Aorta (tissue), 5 donors: ENCODE measurements around the gene NTRK3. TPM values are rescaled to one million over a fixed set of nuclear protein-coding genes. Genes with fewer than 3 reads are reported as not detected.

Experiments used
- ATAC-seq: fragments of 200-7000 bp; cut with Tn5 transposase; one replicate; pipeline ENCODE4 v1.9.1; 2022; ENCODE audit warnings: moderate library complexity; ENCODE audit not compliant: low FRiP score
- DNase-seq, 2 donors: peaks; one replicate each; pipeline ENCODE4 v3.0.0-alpha.2; 2020
- H3K27ac ChIP-seq, 2 donors: one replicate each; pipeline ENCODE4 v1.5.1; 2013; ENCODE audit warnings: low read length in 2 of 2, mild to moderate bottlenecking in 2 of 2, moderate library complexity in 2 of 2, control low read depth in 1 of 2, inconsistent platforms in 1 of 2, low read depth in 1 of 2
- H3K27me3 ChIP-seq, 2 donors: one replicate each; pipeline ENCODE4 v1.6.1; 2013; ENCODE audit warnings: control low read depth in 1 of 2, low read length in 1 of 2, mild to moderate bottlenecking in 1 of 2, moderate library complexity in 1 of 2; ENCODE audit not compliant: insufficient read depth in 2 of 2, control insufficient read depth in 1 of 2
- H3K36me3 ChIP-seq, 2 donors: one replicate each; pipeline ENCODE4 v1.6.1; 2013; ENCODE audit warnings: control low read depth in 1 of 2, low read length in 1 of 2, mild to moderate bottlenecking in 1 of 2; ENCODE audit not compliant: insufficient read depth in 2 of 2, control insufficient read depth in 1 of 2
- H3K4me1 ChIP-seq, 2 donors: one replicate each; pipeline ENCODE4 v1.6.1; 2013; ENCODE audit warnings: low read length in 2 of 2, control low read depth in 1 of 2, mild to moderate bottlenecking in 1 of 2, moderate library complexity in 1 of 2; ENCODE audit not compliant: insufficient read depth in 2 of 2, control insufficient read depth in 1 of 2
- H3K4me3 ChIP-seq, 2 donors: one replicate each; pipeline ENCODE4 v1.5.1; 2013; ENCODE audit warnings: low read length in 2 of 2, control low read depth in 1 of 2, mild to moderate bottlenecking in 1 of 2
- H3K9me3 ChIP-seq: one replicate; pipeline ENCODE4 v1.6.1; 2013; ENCODE audit warnings: mild to moderate bottlenecking, low read length; ENCODE audit not compliant: control insufficient read depth
- WGBS, 2 donors: extraction: QIAGEN DNeasy Blood & Tissue Kit; methylation state at CpG; one replicate each; pipeline ENCODE4 v1.1.7; 2013; 5-methylcytosine and 5-hydroxymethylcytosine counted together
- intact Hi-C, 2 donors: fragments of 100-400 bp; cut with DNase I; formaldehyde crosslinking; loops; one replicate each; pipeline versions ENCODE4 v1.14.2 to v1.15.0; 2022
- polyA plus RNA-seq, 2 donors: library from polyadenylated mRNA; stranded (reverse); fragments of 200-250 nt; gene quantifications; one replicate each; pipeline ENCODE4 v1.2.3, GENCODE V29; 2013
- total RNA-seq, 2 donors: library from RNA; stranded (reverse); fragmentation: NEBNext Ultra II Directional; extraction: Animal tissue kit (Norgen Biotek cat#: 25700); gene quantifications; one replicate each; pipeline ENCODE4 v1.2.1, GENCODE V29; 2021
- donor health status: healthy with polysubstance abuse.
- donor health status: Bipolar disorder and iron deficiency.
- donor health status: DM: no; HTN: no; CAD: no.
- donor health status: DM: no; HTN: no; CAD: no.
- donor health status: DM: yes; HTN: yes; CAD: no.

The NTRK3 gene
- total and polyA plus RNA-seq, 4 donors: 8.9 to 84.0 (median 79.6) TPM

- no peak for ATAC-seq
- DNase-seq: no peak
- 80 to 83% methylated on average over 4 of the region's 4 CpGs for WGBS, 2 donors
- no peaks in the 10 kb centered on the region for H3K36me3 ChIP-seq
- intact Hi-C loops: no loop called here
- no peaks in the 10 kb centered on the region for H3K9me3 ChIP-seq
- peaks cover 0 to 3% of the 10 kb centered on the region in 2 donors for H3K4me1 ChIP-seq
- H3K27me3 ChIP-seq: no peaks in the 10 kb centered on the region
- H3K4me3 ChIP-seq: no peak overlapping the region
- no peak overlapping the region for H3K27ac ChIP-seq
These were observed 63.1 kb downstream of the NTRK3 start for GRCh38 chr15:88193415-88193814.

- Histone ChIP-seq H3K4me1 (peaks cover 0 to 3% of the 10 kb centered on the region in 2 donors), H3K27me3 (no peaks in the 10 kb centered on the region), H3K9me3 (no peaks in the 10 kb centered on the region), H3K4me3 (no peak overlapping the region), H3K27ac (no peak overlapping the region), H3K36me3 (no peaks in the 10 kb centered on the region)
- DNase-seq (no peak), ATAC-seq (no peak)
- WGBS, 2 donors: 84% methylated on average over 10 of the region's 10 CpGs
- intact Hi-C loops: no loop called here
These were observed 64.8 kb downstream of the NTRK3 start for GRCh38 chr15:88191812-88192165.

GRCh38 chr15:88190232-88190631 is 66.3 kb downstream of the NTRK3 start:
- Histone ChIP-seq H3K27ac (no peak overlapping the region), H3K27me3 (no peaks in the 10 kb centered on the region), H3K9me3 (no peaks in the 10 kb centered on the region), H3K36me3 (no peaks in the 10 kb centered on the region), H3K4me3 (no peak overlapping the region), H3K4me1 (peaks cover 0 to 3% of the 10 kb centered on the region in 2 donors)
- WGBS, 2 donors: 76 to 86% methylated on average over 3 of the region's 3 CpGs
- DNase-seq (no peak), ATAC-seq (no peak)
- intact Hi-C loops: no loop called here

- H3K27ac ChIP-seq: no peak overlapping the region
- WGBS, 2 donors: 81 to 89% methylated on average over 2 of the region's 2 CpGs
- intact Hi-C loops: no loop called here
- no peaks in the 10 kb centered on the region for H3K27me3 ChIP-seq
- no peaks in the 10 kb centered on the region for H3K36me3 ChIP-seq
- peaks cover 0 to 3% of the 10 kb centered on the region in 2 donors for H3K4me1 ChIP-seq
- no peaks in the 10 kb centered on the region for H3K9me3 ChIP-seq
- no peak for DNase-seq
- no peak for ATAC-seq
- no peak overlapping the region for H3K4me3 ChIP-seq
These were observed 68.2 kb downstream of the NTRK3 start for GRCh38 chr15:88188300-88188699.

GRCh38 chr15:88187195-88187594 is 69.3 kb downstream of the NTRK3 start:
- 27 to 36% methylated on average over 5 of the region's 5 CpGs for WGBS, 2 donors

GRCh38 chr15:88185584-88185983 is 71.0 kb downstream of the NTRK3 start:
- peaks cover 0 to 2% of the 10 kb centered on the region in 2 donors for H3K36me3 ChIP-seq

More at GRCh38 chr15:88187195-88187594, 69.3 kb downstream of the NTRK3 start:
- H3K27me3 ChIP-seq: no peaks in the 10 kb centered on the region
- ATAC-seq (no peak), DNase-seq (no peak)
- intact Hi-C loops: no loop called here
- no peaks in the 10 kb centered on the region for H3K9me3 ChIP-seq
- no peak overlapping the region for H3K27ac ChIP-seq
- no peak overlapping the region for H3K4me3 ChIP-seq
- H3K36me3 ChIP-seq: peaks cover 0 to 2% of the 10 kb centered on the region in 2 donors
- H3K4me1 ChIP-seq: peaks cover 0 to 3% of the 10 kb centered on the region in 2 donors

GRCh38 chr15:88181613-88182012 is 74.9 kb downstream of the NTRK3 start:
- peaks cover 0 to 2% of the 10 kb centered on the region in 2 donors for H3K36me3 ChIP-seq
- whole genome bisulfite sequencing, 2 donors: 69 to 84% methylated on average over 6 of the region's 6 CpGs
- H3K4me1 ChIP-seq: peaks cover 0 to 4% of the 10 kb centered on the region in 2 donors
- no peaks in the 10 kb centered on the region for H3K9me3 ChIP-seq
- H3K4me3 ChIP-seq: no peak overlapping the region
- ATAC-seq (no peak), DNase-seq (no peak)
- intact Hi-C loops: no loop called here
- no peak overlapping the region for H3K27ac ChIP-seq
- H3K27me3 ChIP-seq: no peaks in the 10 kb centered on the region

More at GRCh38 chr15:88185584-88185983, 71.0 kb downstream of the NTRK3 start:
- intact Hi-C loops: no loop called here
- DNase-seq: no peak
- Histone ChIP-seq H3K4me3 (no peak overlapping the region), H3K4me1 (peaks cover 0 to 3% of the 10 kb centered on the region in 2 donors), H3K27me3 (no peaks in the 10 kb centered on the region), H3K27ac (no peak overlapping the region), H3K9me3 (no peaks in the 10 kb centered on the region)
- ATAC-seq: no peak
- 39 to 54% methylated on average over 3 of the region's 3 CpGs for WGBS, 2 donors

- Histone ChIP-seq H3K4me1 (peaks cover 0 to 4% of the 10 kb centered on the region in 2 donors), H3K36me3 (peaks cover 0 to 2% of the 10 kb centered on the region in 2 donors), H3K9me3 (no peaks in the 10 kb centered on the region), H3K27me3 (no peaks in the 10 kb centered on the region), H3K4me3 (no peak overlapping the region), H3K27ac (no peak overlapping the region)
- intact Hi-C loops: no loop called here
- whole genome bisulfite sequencing, 2 donors: 67 to 68% methylated on average over 3 of the region's 3 CpGs
- ATAC-seq (no peak), DNase-seq (no peak)
These were observed 77.0 kb downstream of the NTRK3 start for GRCh38 chr15:88179562-88179961.

GRCh38 chr15:88178631-88179030 is 77.9 kb downstream of the NTRK3 start:
- intact Hi-C loops: no loop called here
- peaks cover 0 to 4% of the 10 kb centered on the region in 2 donors for H3K4me1 ChIP-seq
- no peak overlapping the region for H3K27ac ChIP-seq
- no peaks in the 10 kb centered on the region for H3K9me3 ChIP-seq
- H3K4me3 ChIP-seq: no peak overlapping the region
- ATAC-seq: no peak
- H3K27me3 ChIP-seq: no peaks in the 10 kb centered on the region
- 79% methylated on average over 5 of the region's 5 CpGs for WGBS, 2 donors
- peaks cover 0 to 2% of the 10 kb centered on the region in 2 donors for H3K36me3 ChIP-seq
- no peak for DNase-seq
